SK-N-SH (cell line): ENCODE data around the gene ZNF750. TPM values are rescaled to one million over a fixed set of nuclear protein-coding genes. Genes with fewer than 3 reads are reported as not detected.

Source experiments
- CTCF ChIA-PET: fragments of 300-600, 350-600 bp; formaldehyde crosslinking; extraction: SDS; loops from one replicate; lab custom pipeline; 2021; lab: Yijun Ruan, JAX
- POLR2A ChIA-PET: fragments of 350-600 bp; sonication (Branson Sonifier 250); formaldehyde crosslinking; extraction: SDS; loops from one replicate; lab custom pipeline; 2020; ENCODE audit warnings: antibody characterized with exemption, inconsistent platforms; lab: Yijun Ruan, JAX
- DNase-seq: peaks from one replicate; pipeline ENCODE4 v3.0.0; 2012
- H2AFZ ChIP-seq: fragments of 200-600 bp; sonication (generic); 2 replicates; pipeline ENCODE4 v1.8.1; 2016; ENCODE audit warnings: antibody characterized with exemption, mild to moderate bottlenecking, low read depth
- H3F3A ChIP-seq: fragments of 200-600 bp; sonication (generic); replicated peaks from 2 replicates; pipeline ENCODE3; 2016; ENCODE audit warnings: antibody characterized with exemption, mild to moderate bottlenecking; ENCODE audit not compliant: insufficient read depth
- H3K27ac ChIP-seq, 2 experiments: fragments of 200-500 bp in 1 of 2; fragments of 200-600 bp in 1 of 2; sonication (Bioruptor generic) in 1 of 2; sonication (generic), shearing (Covaris generic) in 1 of 2; 2 replicates each; pipeline versions ENCODE4 v1.5.1 to v1.6.1; 2014 to 2016; ENCODE audit warnings: low read depth in 2 of 2, inconsistent platforms in 1 of 2, low read length in 1 of 2, mild to moderate bottlenecking in 1 of 2, mixed read lengths in 1 of 2
- H3K27me3 ChIP-seq: fragments of 200-600 bp; sonication (generic), shearing (Covaris generic); 2 replicates; pipeline ENCODE4 v1.6.1; 2016; ENCODE audit warnings: mixed run types; ENCODE audit not compliant: insufficient read depth
- H3K36me3 ChIP-seq, 2 experiments: fragments of 200-500 bp in 1 of 2; fragments of 200-600 bp in 1 of 2; sonication (Bioruptor generic) in 1 of 2; sonication (generic) in 1 of 2; replicated peaks in 1 of 2; 2 replicates each; pipeline versions ENCODE3 to v1.5.1; 2014 to 2016; ENCODE audit warnings: low read length in 1 of 2, mild to moderate bottlenecking in 1 of 2; ENCODE audit not compliant: insufficient read depth in 2 of 2, control insufficient read depth in 1 of 2
- H3K4me1 ChIP-seq, 2 experiments: fragments of 200-500 bp in 1 of 2; fragments of 200-600 bp in 1 of 2; sonication (Bioruptor generic) in 1 of 2; sonication (generic), shearing (Covaris generic) in 1 of 2; 2 replicates each; pipeline versions ENCODE4 v1.5.1 to v1.6.1; 2014 to 2016; ENCODE audit warnings: low read depth in 1 of 2, low read length in 1 of 2, mixed run types in 1 of 2; ENCODE audit not compliant: insufficient read depth in 2 of 2, control insufficient read depth in 1 of 2
- H3K4me2 ChIP-seq: fragments of 200-600 bp; sonication (generic), shearing (Covaris generic); 2 replicates; pipeline ENCODE4 v1.6.1; 2017; ENCODE audit warnings: mixed run types
- H3K4me3 ChIP-seq, 2 experiments: fragments of 200-500 bp in 1 of 2; fragments of 200-600 bp in 1 of 2; sonication (Bioruptor generic) in 1 of 2; sonication (generic), shearing (Covaris generic) in 1 of 2; 2 replicates each; pipeline versions ENCODE4 v1.5.1 to v1.8.1; 2014 to 2016; ENCODE audit warnings: low read depth in 2 of 2, inconsistent platforms in 1 of 2, low read length in 1 of 2, mild to moderate bottlenecking in 1 of 2, mixed read lengths in 1 of 2, moderate library complexity in 1 of 2
- H3K79me2 ChIP-seq: fragments of 200-600 bp; sonication (generic); 2 replicates; pipeline ENCODE4 v1.8.1; 2017; ENCODE audit warnings: mild to moderate bottlenecking; ENCODE audit not compliant: insufficient read depth
- H3K9ac ChIP-seq: fragments of 200-600 bp; sonication (generic); 2 replicates; pipeline ENCODE4 v1.6.1; 2017; ENCODE audit warnings: mixed run types
- H3K9me2 ChIP-seq: fragments of 200-600 bp; sonication (generic); 2 replicates; pipeline ENCODE4 v1.6.1; 2017; ENCODE audit warnings: mixed run types
- H3K9me3 ChIP-seq: fragments of 200-600 bp; sonication (generic); 2 replicates; pipeline ENCODE4 v1.6.1; 2017; ENCODE audit warnings: mixed run types, mild to moderate bottlenecking, moderate library complexity
- H4K20me1 ChIP-seq: fragments of 200-600 bp; sonication (generic); 2 replicates; pipeline ENCODE4 v1.6.1; 2017; ENCODE audit warnings: mild to moderate bottlenecking, mixed run types; ENCODE audit not compliant: insufficient read depth
- ELF1 ChIP-seq: IDR thresholded peaks from 2 replicates; pipeline ENCODE4 v1.4.0; 2012
- EZH2phosphoT487 ChIP-seq: fragments of 200-600 bp; sonication (generic); IDR thresholded peaks from 2 replicates; pipeline ENCODE4 v1.6.1; 2017; ENCODE audit warnings: low read depth, mixed run types, mild to moderate bottlenecking, antibody characterized with exemption, moderate library complexity, borderline replicate concordance
- FOXJ3 ChIP-seq: sonication (generic); formaldehyde crosslinking; IDR thresholded peaks from 2 replicates; pipeline ENCODE4 v1.5.1; 2020; ENCODE audit warnings: mild to moderate bottlenecking, missing genetic modification reagents
- GABPA ChIP-seq: IDR thresholded peaks from 2 replicates; pipeline ENCODE4 v1.4.0; 2012; ENCODE audit warnings: low read depth, mild to moderate bottlenecking
- MXI1 ChIP-seq: IDR thresholded peaks from 2 replicates; pipeline ENCODE4 v1.6.1; 2012; ENCODE audit warnings: mild to moderate bottlenecking, low read depth, low read length, improper control_type of control experiment
- POLR2AphosphoS5 ChIP-seq: IDR thresholded peaks from 2 replicates; pipeline ENCODE4 v1.6.1; 2012; ENCODE audit warnings: low read depth, low read length
- RCOR1 ChIP-seq: fragments of 150-350 bp; IDR thresholded peaks from 2 replicates; pipeline ENCODE4 v1.6.1; 2017; ENCODE audit warnings: antibody characterized with exemption, low read length
- TAF1 ChIP-seq: IDR thresholded peaks from 2 replicates; pipeline ENCODE4 v1.6.1; 2012; ENCODE audit warnings: low read depth, mild to moderate bottlenecking, low read length, moderate library complexity, borderline replicate concordance
- TCF12 ChIP-seq: IDR thresholded peaks from 2 replicates; pipeline ENCODE4 v1.4.0; 2012
- TEAD4 ChIP-seq: IDR thresholded peaks from 2 replicates; pipeline ENCODE4 v1.4.0; 2012; ENCODE audit warnings: mild to moderate bottlenecking, borderline replicate concordance; ENCODE audit not compliant: insufficient read depth
- WGBS: methylation state at CpG from one replicate; pipeline ENCODE4 v1.1.6; 2017; ENCODE audit warnings: low lambda C conversion rate; 5-methylcytosine and 5-hydroxymethylcytosine counted together
- polyA plus RNA-seq, 3 experiments: library from polyadenylated mRNA; depleted of rRNA; stranded (reverse); fragments of >200 nt; gene quantifications; 2 replicates each; pipeline ENCODE4 v1.2.3, GENCODE V29; 2012
- TF ChIP-seq, protein P1 (sequence below): fragments of 150-350 bp; IDR thresholded peaks from 2 replicates; pipeline ENCODE4 v1.6.1; 2017; ENCODE audit warnings: antibody characterized with exemption, low read length, low read depth, borderline replicate concordance
- TF ChIP-seq, protein P2 (sequence below): IDR thresholded peaks from 2 replicates; pipeline ENCODE4 v1.4.0; 2012; ENCODE audit warnings: low read depth, borderline replicate concordance
- TF ChIP-seq, protein P3 (sequence below): fragments of 200-600 bp; sonication (generic); IDR thresholded peaks from 2 replicates; pipeline ENCODE4 v1.6.1; 2017; ENCODE audit warnings: antibody characterized with exemption, mild to moderate bottlenecking, moderate library complexity
- TF ChIP-seq, protein P4 (sequence below): IDR thresholded peaks from 2 replicates; pipeline ENCODE4 v1.4.0; 2012; ENCODE audit warnings: low read depth

Gene ZNF750
- polyA plus RNA-seq, 1 of the 3 experiments (the other 2 are of a cell fraction): not detected

DNA sequence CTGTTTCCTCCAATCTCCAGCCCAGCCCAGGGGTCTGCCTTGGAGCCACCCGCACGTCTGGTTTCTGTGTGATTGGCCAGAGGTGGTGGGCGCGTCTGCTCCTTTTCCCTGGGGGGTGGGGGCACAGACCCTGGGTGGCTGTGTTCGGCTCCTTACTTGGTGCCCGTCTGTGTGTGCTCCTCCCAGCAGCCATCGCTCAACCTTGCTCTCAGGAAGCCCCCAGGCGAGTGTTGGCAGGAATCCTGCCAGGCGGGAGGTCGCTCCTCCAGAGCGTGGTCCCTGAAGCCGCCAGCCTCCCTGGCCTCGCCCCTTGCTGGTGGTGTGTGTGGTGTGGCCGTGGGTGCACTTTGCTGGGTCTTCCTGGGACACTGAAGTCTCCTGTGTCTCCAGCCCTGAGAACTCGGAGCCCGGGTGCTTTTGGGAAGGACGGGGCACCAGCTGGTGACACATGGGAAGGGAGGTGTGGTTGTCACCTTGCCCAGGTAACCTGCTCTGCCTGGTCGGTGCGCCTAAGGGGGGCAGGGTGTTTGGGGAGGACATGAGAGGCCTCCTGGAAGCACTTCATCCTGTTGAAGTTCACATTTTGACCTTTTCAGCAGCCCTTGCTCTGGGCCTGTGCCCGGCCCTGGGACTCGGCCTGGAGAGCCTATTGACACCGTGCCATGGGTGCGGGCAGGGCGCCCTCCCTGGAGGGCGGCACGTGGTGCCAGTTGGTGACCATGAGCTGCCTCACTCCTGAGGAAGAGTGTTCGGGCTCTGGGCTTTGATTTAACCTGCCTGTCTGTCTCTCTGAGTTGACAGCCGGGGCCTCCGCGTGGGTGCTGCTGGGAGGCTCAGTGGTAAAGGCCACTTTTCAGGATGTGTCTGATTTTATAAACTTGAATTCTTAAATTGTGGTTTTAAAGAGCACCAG, 49.0 kb upstream of the ZNF750 start (continued):
- TF ChIP-seq, protein P1, sequence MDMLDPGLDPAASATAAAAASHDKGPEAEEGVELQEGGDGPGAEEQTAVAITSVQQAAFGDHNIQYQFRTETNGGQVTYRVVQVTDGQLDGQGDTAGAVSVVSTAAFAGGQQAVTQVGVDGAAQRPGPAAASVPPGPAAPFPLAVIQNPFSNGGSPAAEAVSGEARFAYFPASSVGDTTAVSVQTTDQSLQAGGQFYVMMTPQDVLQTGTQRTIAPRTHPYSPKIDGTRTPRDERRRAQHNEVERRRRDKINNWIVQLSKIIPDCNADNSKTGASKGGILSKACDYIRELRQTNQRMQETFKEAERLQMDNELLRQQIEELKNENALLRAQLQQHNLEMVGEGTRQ: no peak
- no peak for TF ChIP-seq TEAD4
- TF ChIP-seq EZH2phosphoT487: no peak

DNA sequence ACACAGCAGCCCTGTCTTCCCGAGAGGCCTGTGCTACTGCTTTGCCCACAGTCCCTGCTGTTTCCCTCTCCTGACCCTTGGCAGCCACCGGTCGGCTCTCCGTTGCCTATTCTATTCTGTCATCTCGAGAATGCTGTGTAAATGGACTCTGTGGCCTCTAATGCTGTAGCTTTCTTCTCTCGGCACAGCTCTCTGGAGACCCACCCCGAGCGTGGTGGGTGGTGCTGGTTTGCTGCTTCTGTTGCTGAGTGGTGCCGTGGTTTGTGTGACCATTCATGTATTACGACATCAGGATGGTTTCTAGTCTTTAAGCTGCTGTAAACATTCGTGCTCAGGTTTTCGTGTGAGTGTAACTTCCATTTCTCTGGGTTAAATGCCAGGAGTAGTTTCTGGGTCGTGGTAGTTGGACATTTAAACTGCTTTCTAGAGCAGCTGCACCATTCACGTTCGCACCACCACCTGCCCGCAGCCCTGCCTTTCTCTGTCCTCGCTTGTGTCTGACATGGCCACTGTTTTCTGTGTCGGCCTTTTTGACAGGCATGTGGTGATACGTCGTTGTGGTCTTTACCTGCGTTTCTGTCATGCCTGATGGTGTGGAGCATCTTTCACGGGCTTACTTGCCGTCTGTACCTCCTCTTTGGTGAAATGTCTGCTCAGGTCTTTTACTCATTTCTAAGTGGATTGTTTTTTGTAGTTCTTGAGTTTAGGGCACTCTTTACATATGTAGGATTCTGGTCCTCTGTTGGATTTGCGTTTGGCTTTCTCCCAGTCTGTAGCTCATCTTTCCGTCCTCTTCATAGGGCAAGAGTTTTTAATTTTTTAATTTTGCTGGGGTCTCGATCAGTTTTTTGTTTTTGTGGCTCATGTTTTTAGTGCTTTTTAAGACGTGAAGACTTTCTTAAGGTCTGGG, 47.7 kb upstream of the ZNF750 start:
- Histone ChIP-seq H3K4me2 (no peak overlapping the region), H3K27me3 (no peaks in the 10 kb centered on the region), H3F3A (peaks cover 12% of the 10 kb centered on the region), H3K9me3 (no peaks in the 10 kb centered on the region), H4K20me1 (no peaks in the 10 kb centered on the region), H3K36me3 (peaks cover 4 to 15% of the 10 kb centered on the region in 2 experiments), H3K9me2 (no peaks in the 10 kb centered on the region), H3K4me3 (no peak overlapping the region), H3K79me2 (peaks cover 19% of the 10 kb centered on the region; the same call in 1 of the 2 replicates), H3K9ac (no peak overlapping the region), H2AFZ (no peak overlapping the region), H3K4me1 (peaks cover 11 to 46% of the 10 kb centered on the region in 2 experiments), H3K27ac (no peak overlapping the region)
- POLR2A ChIA-PET: no interaction called here
- TF ChIP-seq, protein P2, sequence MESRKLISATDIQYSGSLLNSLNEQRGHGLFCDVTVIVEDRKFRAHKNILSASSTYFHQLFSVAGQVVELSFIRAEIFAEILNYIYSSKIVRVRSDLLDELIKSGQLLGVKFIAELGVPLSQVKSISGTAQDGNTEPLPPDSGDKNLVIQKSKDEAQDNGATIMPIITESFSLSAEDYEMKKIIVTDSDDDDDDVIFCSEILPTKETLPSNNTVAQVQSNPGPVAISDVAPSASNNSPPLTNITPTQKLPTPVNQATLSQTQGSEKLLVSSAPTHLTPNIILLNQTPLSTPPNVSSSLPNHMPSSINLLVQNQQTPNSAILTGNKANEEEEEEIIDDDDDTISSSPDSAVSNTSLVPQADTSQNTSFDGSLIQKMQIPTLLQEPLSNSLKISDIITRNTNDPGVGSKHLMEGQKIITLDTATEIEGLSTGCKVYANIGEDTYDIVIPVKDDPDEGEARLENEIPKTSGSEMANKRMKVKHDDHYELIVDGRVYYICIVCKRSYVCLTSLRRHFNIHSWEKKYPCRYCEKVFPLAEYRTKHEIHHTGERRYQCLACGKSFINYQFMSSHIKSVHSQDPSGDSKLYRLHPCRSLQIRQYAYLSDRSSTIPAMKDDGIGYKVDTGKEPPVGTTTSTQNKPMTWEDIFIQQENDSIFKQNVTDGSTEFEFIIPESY: no peak
- TF ChIP-seq TAF1 (no peak), TEAD4 (no peak), FOXJ3 (CRISPR knock-in tag) (no peak), RCOR1 (no peak), ELF1 (no peak), TCF12 (no peak), MXI1 (no peak), EZH2phosphoT487 (no peak), POLR2AphosphoS5 (no peak), GABPA (no peak)
- TF ChIP-seq, protein P1: no peak
- TF ChIP-seq, protein P3, sequence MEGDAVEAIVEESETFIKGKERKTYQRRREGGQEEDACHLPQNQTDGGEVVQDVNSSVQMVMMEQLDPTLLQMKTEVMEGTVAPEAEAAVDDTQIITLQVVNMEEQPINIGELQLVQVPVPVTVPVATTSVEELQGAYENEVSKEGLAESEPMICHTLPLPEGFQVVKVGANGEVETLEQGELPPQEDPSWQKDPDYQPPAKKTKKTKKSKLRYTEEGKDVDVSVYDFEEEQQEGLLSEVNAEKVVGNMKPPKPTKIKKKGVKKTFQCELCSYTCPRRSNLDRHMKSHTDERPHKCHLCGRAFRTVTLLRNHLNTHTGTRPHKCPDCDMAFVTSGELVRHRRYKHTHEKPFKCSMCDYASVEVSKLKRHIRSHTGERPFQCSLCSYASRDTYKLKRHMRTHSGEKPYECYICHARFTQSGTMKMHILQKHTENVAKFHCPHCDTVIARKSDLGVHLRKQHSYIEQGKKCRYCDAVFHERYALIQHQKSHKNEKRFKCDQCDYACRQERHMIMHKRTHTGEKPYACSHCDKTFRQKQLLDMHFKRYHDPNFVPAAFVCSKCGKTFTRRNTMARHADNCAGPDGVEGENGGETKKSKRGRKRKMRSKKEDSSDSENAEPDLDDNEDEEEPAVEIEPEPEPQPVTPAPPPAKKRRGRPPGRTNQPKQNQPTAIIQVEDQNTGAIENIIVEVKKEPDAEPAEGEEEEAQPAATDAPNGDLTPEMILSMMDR: no peak
- TF ChIP-seq, protein P4, sequence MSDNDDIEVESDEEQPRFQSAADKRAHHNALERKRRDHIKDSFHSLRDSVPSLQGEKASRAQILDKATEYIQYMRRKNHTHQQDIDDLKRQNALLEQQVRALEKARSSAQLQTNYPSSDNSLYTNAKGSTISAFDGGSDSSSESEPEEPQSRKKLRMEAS: no peak
- WGBS: 96% methylated on average over 27 of the region's 27 CpGs
- no peak for DNase-seq
- CTCF ChIA-PET: interaction anchor here (0.7 kb wide), 1 partner anchor 105 kb away, joined by 4 read pairs; no protein-coding TSS in a partner anchor
